Measurements from ENCODE around the gene GLA.

GLA gene

GRCh38 chrX:101348452-101349192 lies 59.1 kb downstream of the GLA start, which contains the start of gene TIMM8A:
Gene TIMM8A, minus strand, starts transcription at chrX:101348742. Its CDS starts 78 bp downstream, at chrX:101348664.
- DNase-seq, result peak; percentile 28

GRCh38 chrX:101347859-101348451 lies 59.8 kb downstream of the GLA start:
- no peak for DNase-seq
